LNCaP clone FGC (cell line): ENCODE results near the gene NAT14.

Experiments
- DNase-seq: peaks from one replicate; pipeline ENCODE4 v3.0.0-alpha.2; 2011; ENCODE audit warnings: low read depth
- H3K4me3 ChIP-seq: 2 replicates; pipeline ENCODE4 v1.5.1; 2011; ENCODE audit warnings: mild to moderate bottlenecking, low read depth, low read length, control low read depth
- CTCF ChIP-seq: IDR thresholded peaks from 2 replicates; pipeline ENCODE4 v1.5.1; 2012; ENCODE audit warnings: mild to moderate bottlenecking; ENCODE audit not compliant: control insufficient read depth, insufficient read depth; ENCODE audit errors: extremely low read depth

Gene NAT14

GRCh38 chr19:55471266-55471665 is 13.7 kb upstream of the NAT14 start:
- no peak for TF ChIP-seq CTCF
- no peak for DNase-seq

GRCh38 chr19:55472463-55472862 is 12.5 kb upstream of the NAT14 start:
- no peak overlapping the region for H3K4me3 ChIP-seq
- no peak for DNase-seq
- no peak for TF ChIP-seq CTCF

More at GRCh38 chr19:55471266-55471665, 13.7 kb upstream of the NAT14 start:
- H3K4me3 ChIP-seq, result no peak overlapping the region

- TF ChIP-seq CTCF, result no peak
- no peak for DNase-seq
- H3K4me3 ChIP-seq, result no peak overlapping the region
Observed at GRCh38 chr19:55473225-55474012, 11.6 kb upstream of the NAT14 start.

GRCh38 chr19:55474269-55475265 is 10.4 kb upstream of the NAT14 start:
- TF ChIP-seq CTCF, result no peak
- DNase-seq, result no peak
- H3K4me3 ChIP-seq, result no peak overlapping the region

GRCh38 chr19:55476100-55476775 is 8.8 kb upstream of the NAT14 start, which contains the start of gene ZNF628:
ZNF628 (plus strand) TSS chr19:55476617; CDS start chr19:55479911, 3,294 bp downstream.
- H3K4me3 ChIP-seq, result peak within 1 kb of the TSS; percentile 86
- peak; percentile 96 for DNase-seq
- TF ChIP-seq CTCF, result no peak

- H3K4me3 ChIP-seq, result peak overlapping the region; percentile 86
- no peak for DNase-seq
- no peak for TF ChIP-seq CTCF
Observed at GRCh38 chr19:55477905-55478304, 7.1 kb upstream of the NAT14 start.
